Lower leg skin (tissue), 3 donors: ENCODE results near the gene ACIN1.

Source experiments
- CTCF ChIP-seq, 3 donors: fragments of 450-650 bp; IDR thresholded peaks; one replicate each; pipeline ENCODE4 v1.5.1; 2016; ENCODE audit warnings: antibody characterized with exemption in 3 of 3, mild to moderate bottlenecking in 3 of 3, moderate library complexity in 2 of 3
- POLR2A ChIP-seq, 2 donors: fragments of 450-650 bp; IDR thresholded peaks; one replicate each; pipeline ENCODE4 v1.6.1; 2016 to 2017; ENCODE audit warnings: antibody characterized with exemption in 2 of 2, mild to moderate bottlenecking in 1 of 2, moderate library complexity in 1 of 2

DNA sequence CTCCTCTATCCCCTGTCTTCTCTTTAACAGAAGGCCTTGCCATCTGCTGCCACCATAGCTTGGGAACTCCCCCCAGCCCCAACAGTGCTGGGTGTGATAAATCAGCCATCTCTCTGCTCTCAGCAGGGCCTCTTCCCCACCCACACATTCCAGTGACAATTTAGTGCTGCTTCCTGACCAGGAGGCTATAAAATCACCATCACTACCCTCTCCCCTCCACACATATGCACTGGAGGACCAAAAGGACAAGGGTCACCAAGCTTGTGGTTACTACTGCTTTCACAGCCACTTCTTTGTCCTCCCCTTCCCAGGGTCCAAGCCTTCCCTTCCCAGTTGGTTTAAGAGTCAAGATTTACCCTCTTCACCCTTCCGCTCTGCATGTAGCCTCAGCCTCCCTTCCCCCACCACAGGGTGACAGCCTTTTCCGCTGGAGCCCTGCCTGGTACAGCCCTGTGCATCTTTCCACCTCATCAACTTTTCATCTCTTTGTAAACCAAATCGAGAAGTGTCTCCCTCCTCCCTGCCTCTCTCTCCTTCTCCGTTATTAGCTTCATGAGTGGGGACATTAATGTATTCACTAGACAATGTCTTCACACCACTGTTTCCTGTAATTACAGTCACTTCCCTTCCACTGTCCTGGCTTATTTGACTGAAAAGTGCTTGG is 69.7 kb downstream of the ACIN1 start:
- no peak for TF ChIP-seq CTCF (IDR thresholded peaks at IDR 0.05)
- TF ChIP-seq POLR2A (IDR thresholded peaks at IDR 0.05): no peak
